Glomerular endothelial cell (primary cell): ENCODE results near the gene ZNF414. TPM values are rescaled to one million over a fixed set of nuclear protein-coding genes. Genes with fewer than 3 reads are reported as not detected.
A peak's percentile ranks its signal among the peaks of the same experiment; 100 is the strongest.
"Not testable (repeated sequence)": the region's sequence is repeated elsewhere in the genome, so short reads cannot be mapped to it uniquely, and the experiment has no call there.

Source experiments
- DNase-seq: peaks from one replicate; pipeline ENCODE4 v3.0.0-alpha.2; 2011; ENCODE audit warnings: low read depth, low spot score; ENCODE audit errors: extremely low read depth
- total RNA-seq: library from RNA; depleted of rRNA; stranded (reverse); fragments of >200 nt; gene quantifications from 2 replicates; pipeline ENCODE4 v1.2.3, GENCODE V29; 2015

Gene ZNF414
- total RNA-seq = 17.0 and 23.0 TPM in 2 replicates

GRCh38 chr19:8513687-8514504 lies at the start of gene ZNF414:
ZNF414 (minus strand) TSS chr19:8514167; CDS start chr19:8514046, 121 bp downstream.
- peak; percentile 37 for DNase-seq

- DNase-seq = no peak
Measured at GRCh38 chr19:8561075-8561764, 47.3 kb upstream of the ZNF414 start.

- DNase-seq = no peak
Measured at GRCh38 chr19:8558325-8558724, 44.4 kb upstream of the ZNF414 start.

GRCh38 chr19:8557642-8558238 lies 43.8 kb upstream of the ZNF414 start:
- no peak for DNase-seq

GRCh38 chr19:8553729-8554128 lies 39.8 kb upstream of the ZNF414 start:
- not testable (repeated sequence) for DNase-seq

- no peak for DNase-seq
Measured at GRCh38 chr19:8552810-8553209, 38.8 kb upstream of the ZNF414 start.

GRCh38 chr19:8550070-8550469 lies 36.1 kb upstream of the ZNF414 start:
- DNase-seq = no peak

GRCh38 chr19:8545743-8546142 lies 31.8 kb upstream of the ZNF414 start:
- DNase-seq = no peak

- DNase-seq = no peak
Measured at GRCh38 chr19:8544168-8544567, 30.2 kb upstream of the ZNF414 start.

GRCh38 chr19:8539621-8540149 lies 25.7 kb upstream of the ZNF414 start:
- no peak for DNase-seq

GRCh38 chr19:8537099-8537498 lies 23.1 kb upstream of the ZNF414 start:
- no peak for DNase-seq

GRCh38 chr19:8536282-8536681 lies 22.3 kb upstream of the ZNF414 start:
- no peak for DNase-seq

- DNase-seq = no peak
Measured at GRCh38 chr19:8532225-8532624, 18.3 kb upstream of the ZNF414 start.

GRCh38 chr19:8531470-8531869 lies 17.5 kb upstream of the ZNF414 start:
- DNase-seq = no peak

GRCh38 chr19:8530061-8530679 lies 16.2 kb upstream of the ZNF414 start:
- DNase-seq = no peak

- no peak for DNase-seq
Measured at GRCh38 chr19:8529369-8530006, 15.5 kb upstream of the ZNF414 start.

GRCh38 chr19:8528500-8528899 lies 14.5 kb upstream of the ZNF414 start:
- DNase-seq = no peak

- DNase-seq = peak; percentile 48
Measured at GRCh38 chr19:8526345-8527091, 12.6 kb upstream of the ZNF414 start.

- DNase-seq = no peak
Measured at GRCh38 chr19:8525401-8525684, 11.4 kb upstream of the ZNF414 start.

GRCh38 chr19:8519388-8519787 lies 5.4 kb upstream of the ZNF414 start:
- DNase-seq = no peak
